ENCODE results near the gene CD8B. TPM values are rescaled to one million over a fixed set of nuclear protein-coding genes. Genes with fewer than 3 reads are reported as not detected.

Gene CD8B
- total and polyA plus RNA-seq, 8 donors: 0.39 to 3.6 (median 0.70) TPM; not detected in 1

DNA sequence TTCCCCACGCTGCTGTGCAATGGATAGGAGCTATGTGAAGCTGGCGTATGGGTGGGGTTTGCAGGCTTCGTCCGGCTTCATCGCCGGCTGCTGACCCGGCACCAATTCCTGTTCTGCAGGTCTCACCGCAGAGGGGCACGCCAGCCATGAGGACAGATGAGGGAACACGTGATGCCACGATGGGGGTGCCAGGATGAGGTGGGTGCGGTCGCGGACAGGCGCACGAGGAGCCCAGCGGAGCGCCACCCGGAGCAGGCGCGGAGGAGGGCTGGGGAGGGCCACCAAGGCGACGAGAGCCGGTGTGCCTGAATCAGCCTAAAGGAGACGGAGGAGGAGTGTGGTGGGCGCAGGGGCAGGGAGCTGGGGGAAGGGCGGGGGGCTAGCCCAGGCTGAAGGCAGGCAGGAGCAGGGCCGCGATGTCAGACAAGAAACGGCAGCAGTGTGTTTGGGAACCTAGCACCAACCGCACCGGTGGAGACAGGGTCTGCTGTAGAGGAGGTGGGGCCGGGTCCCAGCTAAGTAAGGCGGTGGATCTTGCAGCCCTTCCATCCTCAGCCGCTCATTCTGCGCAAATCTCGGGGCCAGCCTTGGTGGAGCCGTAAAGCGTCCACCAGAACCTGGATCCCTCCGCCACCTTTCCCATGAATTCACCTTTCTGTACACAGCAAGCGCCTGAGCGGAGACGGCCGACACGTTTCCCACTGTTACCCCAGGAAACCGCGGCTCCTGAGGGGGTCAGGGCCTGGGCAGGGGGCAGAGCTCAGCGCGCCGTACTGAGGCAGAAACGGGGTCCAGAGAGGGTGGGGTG lies 54.0 kb downstream of the CD8B start:
- Histone ChIP-seq H3K9me3 (no peaks in the 10 kb centered on the region), H3K4me3 (peak overlapping the region; percentile 8 to 36), H3K27me3 (peaks cover 28 to 75% of the 10 kb centered on the region in 2 donors), H3K4me1 (peaks cover 4 to 30% of the 10 kb centered on the region in 2 donors), H3K27ac (no peak overlapping the region), H3K36me3 (no peaks in the 10 kb centered on the region)
- ATAC-seq (peak; percentile 61), DNase-seq (peak in 2 of 4 donors; percentile 55 to 85)
- intact Hi-C loops (cut with DNase I): no loop called here
- TF ChIP-seq, protein P1, sequence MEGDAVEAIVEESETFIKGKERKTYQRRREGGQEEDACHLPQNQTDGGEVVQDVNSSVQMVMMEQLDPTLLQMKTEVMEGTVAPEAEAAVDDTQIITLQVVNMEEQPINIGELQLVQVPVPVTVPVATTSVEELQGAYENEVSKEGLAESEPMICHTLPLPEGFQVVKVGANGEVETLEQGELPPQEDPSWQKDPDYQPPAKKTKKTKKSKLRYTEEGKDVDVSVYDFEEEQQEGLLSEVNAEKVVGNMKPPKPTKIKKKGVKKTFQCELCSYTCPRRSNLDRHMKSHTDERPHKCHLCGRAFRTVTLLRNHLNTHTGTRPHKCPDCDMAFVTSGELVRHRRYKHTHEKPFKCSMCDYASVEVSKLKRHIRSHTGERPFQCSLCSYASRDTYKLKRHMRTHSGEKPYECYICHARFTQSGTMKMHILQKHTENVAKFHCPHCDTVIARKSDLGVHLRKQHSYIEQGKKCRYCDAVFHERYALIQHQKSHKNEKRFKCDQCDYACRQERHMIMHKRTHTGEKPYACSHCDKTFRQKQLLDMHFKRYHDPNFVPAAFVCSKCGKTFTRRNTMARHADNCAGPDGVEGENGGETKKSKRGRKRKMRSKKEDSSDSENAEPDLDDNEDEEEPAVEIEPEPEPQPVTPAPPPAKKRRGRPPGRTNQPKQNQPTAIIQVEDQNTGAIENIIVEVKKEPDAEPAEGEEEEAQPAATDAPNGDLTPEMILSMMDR (IDR thresholded peaks at IDR 0.05): no peak

DNA sequence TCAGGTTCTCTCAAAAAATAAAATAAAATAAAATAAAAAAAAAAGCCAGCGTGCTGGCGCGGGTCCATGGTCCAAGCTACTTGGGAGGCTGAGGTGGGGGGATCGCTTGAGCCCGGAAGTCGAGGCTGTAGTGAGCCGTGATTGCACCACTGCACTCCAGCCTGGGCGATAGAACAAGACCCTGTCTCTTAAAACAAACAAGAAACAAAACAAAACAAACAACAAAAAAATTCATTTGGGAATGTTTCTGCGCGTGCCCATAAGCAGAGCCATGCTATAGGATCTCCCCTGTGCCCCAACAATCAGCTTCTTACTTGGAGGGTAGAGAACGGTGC lies 54.6 kb downstream of the CD8B start:
- Histone ChIP-seq H3K9me3 (no peaks in the 10 kb centered on the region), H3K27me3 (peaks cover 28 to 70% of the 10 kb centered on the region in 2 donors), H3K4me3 (peak overlapping the region in 1 of 2 donors; percentile 36), H3K4me1 (peaks cover 4 to 30% of the 10 kb centered on the region in 2 donors), H3K36me3 (no peaks in the 10 kb centered on the region), H3K27ac (no peak overlapping the region)
- intact Hi-C loops (cut with DNase I): no loop called here
- TF ChIP-seq, protein P1 (IDR thresholded peaks at IDR 0.05): no peak
- peak in 1 of 4 donors; percentile 18 for DNase-seq
- no peak for ATAC-seq

DNA sequence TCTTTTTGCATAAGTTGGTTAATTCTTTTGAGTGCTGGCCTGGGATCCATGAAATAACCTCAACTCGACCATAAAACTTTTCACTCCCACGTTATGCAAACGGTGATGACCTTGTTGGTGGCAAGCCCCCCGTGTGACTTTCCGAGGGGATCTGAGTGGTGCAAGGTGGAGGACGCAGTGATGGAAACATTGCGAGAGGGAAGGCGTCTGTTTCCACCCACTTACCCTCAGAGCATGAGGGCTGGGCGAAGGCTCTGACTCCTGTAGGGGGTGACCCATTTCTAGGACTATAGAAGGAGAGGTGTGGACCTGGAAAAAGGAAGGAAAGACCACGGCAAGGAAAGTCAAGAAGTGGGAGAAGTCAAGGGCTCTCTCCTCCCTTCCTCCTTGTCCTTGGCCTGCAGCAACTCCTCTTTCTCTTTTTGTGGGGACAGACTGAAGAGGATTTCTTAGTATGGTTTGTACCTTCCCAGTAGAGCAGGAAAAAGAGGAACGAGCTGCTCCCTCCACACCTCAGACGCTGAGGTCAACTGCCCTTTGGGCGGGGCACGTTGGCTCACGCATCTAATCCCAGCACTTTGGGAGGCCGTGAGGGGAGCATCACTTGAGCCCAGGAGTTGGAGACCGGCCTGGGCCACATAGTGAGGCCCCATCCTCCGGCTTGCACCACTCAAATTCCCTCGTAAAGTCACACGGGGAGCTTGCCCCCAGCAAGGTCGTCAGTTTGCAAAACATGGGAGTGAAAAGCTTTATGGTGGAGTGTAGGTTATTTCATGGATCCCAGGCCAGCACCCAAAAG lies 55.4 kb downstream of the CD8B start:
- Histone ChIP-seq H3K4me3 (no peak overlapping the region), H3K27ac (no peak overlapping the region), H3K27me3 (peaks cover 26 to 61% of the 10 kb centered on the region in 2 donors), H3K4me1 (peaks cover 4 to 30% of the 10 kb centered on the region in 2 donors), H3K9me3 (no peaks in the 10 kb centered on the region), H3K36me3 (no peaks in the 10 kb centered on the region)
- intact Hi-C loops (cut with DNase I): no loop called here
- DNase-seq (no peak), ATAC-seq (no peak)
- TF ChIP-seq, protein P1 (IDR thresholded peaks at IDR 0.05): no peak

DNA sequence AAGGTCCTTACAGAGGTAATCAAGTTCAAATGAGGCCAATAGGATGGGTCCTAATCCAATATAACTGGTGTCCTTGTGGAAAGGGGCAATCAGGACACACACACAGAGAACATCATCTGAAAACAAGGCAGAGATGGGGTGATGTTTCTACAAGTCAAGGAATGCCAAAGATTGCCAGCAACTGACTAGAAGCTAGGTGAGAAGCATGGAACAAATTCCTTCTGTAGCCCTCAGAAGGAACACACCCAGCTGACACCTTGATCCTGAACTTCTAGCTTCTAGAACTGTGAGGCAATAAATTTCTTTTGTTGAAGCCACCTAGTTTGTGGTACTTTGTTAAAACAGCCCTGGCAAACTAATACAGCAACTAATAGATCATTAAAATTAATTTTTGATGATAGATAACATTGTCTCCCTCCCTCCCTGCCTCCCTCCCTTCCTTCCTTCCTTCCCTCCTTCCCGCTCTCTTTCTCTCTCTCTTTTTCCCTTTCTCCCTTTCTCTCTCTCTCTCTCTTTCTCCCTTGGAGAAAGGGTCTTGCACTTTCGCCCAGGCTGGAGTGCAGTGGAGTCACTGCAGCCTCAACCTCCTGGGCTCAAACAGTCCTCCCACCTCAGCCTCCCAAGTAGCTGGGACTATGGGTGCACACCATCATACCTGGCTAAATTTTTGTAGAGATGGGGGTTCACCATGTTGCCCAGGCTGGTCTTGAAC lies 60.7 kb downstream of the CD8B start:
- Histone ChIP-seq H3K9me3 (peaks cover 0 to 17% of the 10 kb centered on the region in 2 donors), H3K27ac (no peak overlapping the region), H3K36me3 (no peaks in the 10 kb centered on the region), H3K4me3 (no peak overlapping the region), H3K4me1 (no peaks in the 10 kb centered on the region), H3K27me3 (peaks cover 0 to 9% of the 10 kb centered on the region in 2 donors)
- intact Hi-C loops (cut with DNase I): no loop called here
- ATAC-seq (no peak), DNase-seq (no peak)
- TF ChIP-seq, protein P1 (IDR thresholded peaks at IDR 0.05): no peak

Measured in left lung (tissue), 10 donors.